Measurements from ENCODE around the gene ALAS1.

Gene ALAS1

DNA sequence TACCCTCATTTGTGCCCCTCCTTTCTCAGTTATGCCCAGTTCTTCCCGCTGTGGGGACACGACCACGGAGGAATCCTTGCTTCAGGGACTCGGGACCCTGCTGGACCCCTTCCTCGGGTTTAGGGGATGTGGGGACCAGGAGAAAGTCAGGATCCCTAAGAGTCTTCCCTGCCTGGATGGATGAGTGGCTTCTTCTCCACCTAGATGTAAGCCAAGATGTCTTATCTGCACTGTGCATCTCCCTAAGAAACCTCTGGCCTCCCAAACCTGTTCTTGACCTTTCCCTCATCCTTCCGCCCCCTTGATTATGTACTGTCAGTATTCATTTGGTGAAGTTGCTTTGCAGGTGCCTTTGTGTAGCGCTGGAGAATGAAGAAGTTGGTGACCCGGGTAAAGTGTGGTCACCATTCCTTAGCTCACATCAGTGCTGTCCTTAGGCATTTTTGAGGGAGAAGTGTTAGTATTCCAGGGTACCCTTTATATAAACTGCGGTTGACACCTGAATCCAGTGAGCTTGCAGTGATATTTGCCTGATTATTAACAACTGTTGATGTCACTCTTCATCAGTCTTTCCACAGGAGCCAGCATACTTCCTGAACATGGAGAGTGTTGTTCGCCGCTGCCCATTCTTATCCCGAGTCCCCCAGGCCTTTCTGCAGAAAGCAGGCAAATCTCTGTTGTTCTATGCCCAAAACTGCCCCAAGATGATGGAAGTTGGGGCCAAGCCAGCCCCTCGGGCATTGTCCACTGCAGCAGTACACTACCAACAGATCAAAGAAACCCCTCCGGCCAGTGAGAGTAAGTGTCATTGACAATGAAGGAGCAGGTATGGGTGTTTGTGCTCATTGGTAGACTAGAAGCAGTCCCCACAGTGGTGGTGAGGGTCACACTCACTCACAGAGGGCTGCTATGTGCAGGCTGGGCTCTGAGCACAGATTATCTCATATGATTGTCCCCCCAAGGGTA, 966 bp downstream of the ALAS1 start:
- DNase-seq (ENCODE audit: low spot score) = no peak

DNA sequence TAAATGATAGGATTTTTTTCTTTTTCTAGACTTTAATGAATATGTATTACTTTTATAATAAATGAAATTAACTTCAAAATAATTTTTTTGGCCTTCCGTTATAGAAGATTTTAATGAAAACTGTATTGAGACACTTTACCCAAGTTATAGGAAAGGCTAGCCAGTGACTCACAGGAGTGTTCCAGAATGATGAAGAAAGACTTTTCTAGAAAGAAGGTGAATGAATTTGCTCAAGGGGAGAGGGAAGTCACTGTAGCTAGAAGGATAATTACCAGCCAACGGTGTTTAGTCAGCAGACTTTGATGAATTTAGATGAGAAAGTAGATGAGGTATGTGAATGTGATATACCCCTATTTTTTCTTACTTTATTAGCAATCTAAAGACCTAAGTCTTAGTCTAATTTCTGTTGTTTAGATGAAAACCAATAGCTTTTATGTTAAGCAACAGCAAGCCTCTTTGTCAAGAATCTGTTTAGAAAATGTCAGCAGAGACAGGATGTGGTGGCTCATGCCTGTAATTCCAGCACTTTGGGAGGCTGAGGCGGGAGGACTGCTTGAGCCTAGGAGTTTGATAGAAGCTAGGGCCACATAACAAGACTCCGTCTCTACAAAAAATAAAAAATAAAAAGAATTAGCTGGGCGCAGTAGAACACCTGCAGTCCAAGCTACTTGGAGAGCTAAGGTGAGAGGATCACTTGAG, 3.2 kb downstream of the ALAS1 start:
- DNase-seq (ENCODE audit: low spot score) = no peak

DNA sequence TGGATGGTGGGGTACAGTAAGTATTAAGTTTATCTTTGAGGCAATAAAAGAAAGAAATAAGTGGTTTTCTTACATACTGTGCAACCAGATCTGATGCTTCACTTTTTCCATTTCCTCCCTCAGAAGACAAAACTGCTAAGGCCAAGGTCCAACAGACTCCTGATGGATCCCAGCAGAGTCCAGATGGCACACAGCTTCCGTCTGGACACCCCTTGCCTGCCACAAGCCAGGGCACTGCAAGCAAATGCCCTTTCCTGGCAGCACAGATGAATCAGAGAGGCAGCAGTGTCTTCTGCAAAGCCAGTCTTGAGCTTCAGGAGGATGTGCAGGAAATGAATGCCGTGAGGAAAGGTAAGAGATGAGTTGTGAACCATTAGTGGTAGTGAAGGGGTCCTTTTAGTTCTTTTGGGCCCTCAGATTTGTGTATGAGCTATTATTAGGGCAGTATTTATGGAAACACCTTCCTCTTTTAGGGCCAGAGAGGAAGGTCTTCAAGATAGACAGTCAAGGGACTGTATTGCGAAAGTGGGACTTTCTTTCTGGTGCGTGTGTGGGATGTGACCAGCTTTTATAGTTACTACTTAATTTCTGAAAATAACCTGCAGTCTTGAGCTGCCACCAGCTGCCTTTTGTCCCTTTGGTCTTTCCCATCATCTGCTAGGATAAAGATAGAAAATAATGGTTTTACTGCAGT, 4.6 kb downstream of the ALAS1 start:
- DNase-seq (ENCODE audit: low spot score) = no peak

GRCh38 chr3:52203701-52204100, 5.7 kb downstream of the ALAS1 start:
- no peak for DNase-seq (ENCODE audit: low spot score)

GRCh38 chr3:52204337-52205073, 6.5 kb downstream of the ALAS1 start:
- no peak for DNase-seq (ENCODE audit: low spot score)

DNA sequence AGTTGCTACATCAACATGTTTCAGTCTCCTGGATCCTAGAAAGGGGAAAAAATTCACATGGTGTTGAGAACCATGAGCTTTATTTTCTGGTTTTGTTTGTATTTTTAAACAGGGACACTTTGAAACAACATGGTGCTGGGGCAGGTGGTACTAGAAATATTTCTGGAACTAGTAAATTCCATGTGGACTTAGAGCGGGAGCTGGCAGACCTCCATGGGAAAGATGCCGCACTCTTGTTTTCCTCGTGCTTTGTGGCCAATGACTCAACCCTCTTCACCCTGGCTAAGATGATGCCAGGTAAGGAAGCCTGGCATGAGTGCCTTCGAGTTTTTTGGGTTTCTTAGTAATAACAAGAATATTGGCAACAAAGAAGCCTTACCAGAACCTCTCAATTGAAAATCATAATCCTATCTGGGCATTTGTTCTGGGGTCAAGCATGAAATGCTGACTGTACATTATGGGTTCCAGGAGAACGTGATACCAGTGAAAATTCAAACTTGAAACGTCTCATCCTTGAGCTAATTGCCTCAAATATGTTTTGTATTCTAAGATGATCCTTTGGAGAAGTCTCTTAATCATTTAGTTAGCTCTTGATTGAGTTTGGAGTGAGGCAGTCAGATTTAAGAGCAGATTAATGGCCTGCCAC, 7.9 kb downstream of the ALAS1 start:
- no peak for DNase-seq (ENCODE audit: low spot score)

DNA sequence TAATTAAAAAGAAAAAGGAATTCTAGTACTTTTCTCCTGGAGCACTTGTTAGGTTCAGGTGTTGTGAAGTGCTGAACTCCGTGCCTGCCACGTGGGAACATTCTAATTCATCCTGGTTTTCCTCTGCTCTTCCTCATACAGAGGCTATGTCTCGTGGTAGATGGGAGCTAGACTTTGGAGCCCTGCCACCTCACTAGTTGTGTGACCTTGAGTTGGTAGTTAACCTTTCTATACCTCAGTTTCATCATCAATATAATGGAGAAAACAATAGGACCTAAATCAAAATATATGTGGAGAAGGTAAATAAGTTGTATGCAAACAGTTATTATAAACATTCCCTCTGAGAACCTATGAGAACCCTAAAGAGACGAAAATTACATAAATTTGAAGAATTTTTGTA, 10.6 kb downstream of the ALAS1 start:
- no peak for DNase-seq (ENCODE audit: low spot score)

- DNase-seq (ENCODE audit: low spot score) = no peak
Measured at GRCh38 chr3:52210037-52210436, 12.1 kb downstream of the ALAS1 start.

GRCh38 chr3:52210550-52211046, 12.6 kb downstream of the ALAS1 start:
- DNase-seq (ENCODE audit: low spot score) = no peak

GRCh38 chr3:52211268-52211891, 13.4 kb downstream of the ALAS1 start:
- no peak for DNase-seq (ENCODE audit: low spot score)

DNA sequence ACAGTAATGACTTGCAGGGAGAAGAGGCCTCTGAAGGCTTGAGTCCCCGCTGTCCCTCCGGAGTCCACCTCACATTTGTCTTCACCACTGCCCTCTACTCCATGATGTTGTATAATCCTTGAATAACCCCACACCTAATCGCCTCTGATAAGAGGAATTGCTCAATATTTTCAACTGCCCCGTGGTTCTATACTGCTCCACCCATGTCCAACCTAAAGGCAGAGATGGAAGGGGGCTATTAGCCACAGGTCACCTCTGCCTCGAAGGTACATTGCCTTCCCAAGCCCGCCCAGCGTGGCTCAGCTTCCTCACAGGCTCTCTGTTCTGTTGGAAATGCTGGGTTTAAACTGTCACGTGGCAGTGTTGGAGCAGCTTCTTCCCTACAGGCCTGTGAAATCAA, 15.0 kb downstream of the ALAS1 start:
- DNase-seq (ENCODE audit: low spot score) = no peak

- DNase-seq (ENCODE audit: low spot score) = no peak
Measured at GRCh38 chr3:52213901-52214300, 15.9 kb downstream of the ALAS1 start.

GRCh38 chr3:52215351-52215750, 17.4 kb downstream of the ALAS1 start:
- DNase-seq (ENCODE audit: low spot score) = no peak

GRCh38 chr3:52216585-52217408, 18.8 kb downstream of the ALAS1 start:
- DNase-seq (ENCODE audit: low spot score) = peak; percentile 81

GRCh38 chr3:52217409-52217805, 19.4 kb downstream of the ALAS1 start:
- DNase-seq (ENCODE audit: low spot score) = peak; percentile 34

GRCh38 chr3:52218026-52218425, 20.1 kb downstream of the ALAS1 start:
- no peak for DNase-seq (ENCODE audit: low spot score)

GRCh38 chr3:52218454-52218853, 20.5 kb downstream of the ALAS1 start:
- peak; percentile 49 for DNase-seq (ENCODE audit: low spot score)

GRCh38 chr3:52218937-52219650, 21.1 kb downstream of the ALAS1 start:
- no peak for DNase-seq (ENCODE audit: low spot score)

- peak; percentile 86 for DNase-seq (ENCODE audit: low spot score)
Measured at GRCh38 chr3:52220380-52221026, 22.5 kb downstream of the ALAS1 start.
